ENCODE data around the gene HNRNPH3.
"Not testable (repeated sequence)": the region's sequence is repeated elsewhere in the genome, so short reads cannot be mapped to it uniquely, and the experiment has no call there.

The HNRNPH3 gene
- 26.1 to 28.1 reads per million in 2 donors for total RNA-seq

- peak; percentile 96 for DNase-seq
Observed at GRCh38 chr10:68331455-68332258, at the start of gene HNRNPH3. Gene HNRNPH3, plus strand, starts transcription at chr10:68332064. Its CDS starts 5,158 bp downstream, at chr10:68337222.

GRCh38 chr10:68284062-68285001 lies 47.5 kb upstream of the HNRNPH3 start:
- DNase-seq = no peak

- no peak for DNase-seq
Observed at GRCh38 chr10:68288717-68289116, 43.1 kb upstream of the HNRNPH3 start.

- DNase-seq = no peak
Observed at GRCh38 chr10:68290736-68291135, 41.1 kb upstream of the HNRNPH3 start.

- no peak for DNase-seq
Observed at GRCh38 chr10:68296843-68297663, 34.8 kb upstream of the HNRNPH3 start.

GRCh38 chr10:68301301-68301700 lies 30.6 kb upstream of the HNRNPH3 start:
- no peak for DNase-seq

- no peak for DNase-seq
Observed at GRCh38 chr10:68301790-68302502, 29.9 kb upstream of the HNRNPH3 start.

- no peak for DNase-seq
Observed at GRCh38 chr10:68302503-68302823, 29.4 kb upstream of the HNRNPH3 start.

- no peak for DNase-seq
Observed at GRCh38 chr10:68302871-68303270, 29.0 kb upstream of the HNRNPH3 start.

- no peak for DNase-seq
Observed at GRCh38 chr10:68303849-68304412, 27.9 kb upstream of the HNRNPH3 start.

GRCh38 chr10:68305854-68306253 lies 26.0 kb upstream of the HNRNPH3 start:
- no peak for DNase-seq

- DNase-seq = no peak
Observed at GRCh38 chr10:68310531-68310930, 21.3 kb upstream of the HNRNPH3 start.

GRCh38 chr10:68314930-68315329 lies 16.9 kb upstream of the HNRNPH3 start:
- DNase-seq = not testable (repeated sequence)

GRCh38 chr10:68315582-68315981 lies 16.3 kb upstream of the HNRNPH3 start:
- no peak for DNase-seq

- DNase-seq = no peak
Observed at GRCh38 chr10:68318331-68319059, 13.4 kb upstream of the HNRNPH3 start.

- DNase-seq = not testable (repeated sequence)
Observed at GRCh38 chr10:68324396-68324795, 7.5 kb upstream of the HNRNPH3 start.

- no peak for DNase-seq
Observed at GRCh38 chr10:68327889-68328786, 3.7 kb upstream of the HNRNPH3 start.

- DNase-seq = no peak
Observed at GRCh38 chr10:68329506-68329861, 2.4 kb upstream of the HNRNPH3 start.

GRCh38 chr10:68330852-68331454 lies 911 bp upstream of the HNRNPH3 start:
- no peak for DNase-seq

Measured in activated gamma-delta T cell (primary cell).